ENCODE data around the gene HTRA1. TPM values are rescaled to one million over a fixed set of nuclear protein-coding genes. Genes with fewer than 3 reads are reported as not detected.

Gene HTRA1
- total RNA-seq, 4 donors from 2014 or later, result 14.2 to 23.2 (median 17.2) TPM

- Histone ChIP-seq H3K36me3 (no peaks in the 10 kb centered on the region), H3K4me1 (peaks cover 32 to 39% of the 10 kb centered on the region in 2 donors), H3K4me3 (no peak overlapping the region), H3K27me3 (no peaks in the 10 kb centered on the region), H3K9me3 (no peaks in the 10 kb centered on the region), H3K27ac (no peak overlapping the region)
- TF ChIP-seq CTCF (IDR thresholded peaks at IDR 0.05 in 4 of 5, conservative IDR thresholded peaks at IDR 0.05 in 1 of 5), result no peak
- TF ChIP-seq POLR2A (IDR thresholded peaks at IDR 0.05), result no peak
- ATAC-seq (no peak), DNase-seq (no peak)
- intact Hi-C loops (cut with DNase I; ENCODE audit: low total_unique reads) (loop anchor here (10.0 kb wide), 1 partner anchor 99 kb away; the partner anchor contains the start of gene DMBT1), in situ Hi-C loops (cut with MboI; ENCODE audit: low sequenced_read_pairs in 4 of 4) (no loop called here)
Measured at GRCh38 chr10:122465401-122466040, 4.2 kb downstream of the HTRA1 start.

- H3K36me3 ChIP-seq, result no peaks in the 10 kb centered on the region
- no peak overlapping the region for H3K27ac ChIP-seq
- H3K4me3 ChIP-seq, result no peak overlapping the region
- intact Hi-C loops (cut with DNase I; ENCODE audit: low total_unique reads) (loop anchor here (10.0 kb wide), 1 partner anchor 98 kb away; the partner anchor contains the start of gene DMBT1), in situ Hi-C loops (cut with MboI; ENCODE audit: low sequenced_read_pairs in 4 of 4) (no loop called here)
- TF ChIP-seq CTCF (IDR thresholded peaks at IDR 0.05 in 4 of 5, conservative IDR thresholded peaks at IDR 0.05 in 1 of 5) (no peak), POLR2A (IDR thresholded peaks at IDR 0.05) (no peak)
- DNase-seq (no peak), ATAC-seq (no peak)
- peaks cover 32 to 34% of the 10 kb centered on the region in 2 donors for H3K4me1 ChIP-seq
- no peaks in the 10 kb centered on the region for H3K9me3 ChIP-seq
- no peaks in the 10 kb centered on the region for H3K27me3 ChIP-seq
Measured at GRCh38 chr10:122466951-122467381, 5.6 kb downstream of the HTRA1 start.

- no peaks in the 10 kb centered on the region for H3K27me3 ChIP-seq
- H3K27ac ChIP-seq, result no peak overlapping the region
- H3K9me3 ChIP-seq, result no peaks in the 10 kb centered on the region
- TF ChIP-seq POLR2A (IDR thresholded peaks at IDR 0.05), result no peak
- no peak for TF ChIP-seq CTCF (IDR thresholded peaks at IDR 0.05 in 4 of 5, conservative IDR thresholded peaks at IDR 0.05 in 1 of 5)
- ATAC-seq (no peak), DNase-seq (no peak)
- in situ Hi-C loops (cut with MboI; ENCODE audit: low sequenced_read_pairs in 4 of 4), result no loop called here
- intact Hi-C loops (cut with DNase I; ENCODE audit: low total_unique reads), result loop anchor here (10.0 kb wide), 1 partner anchor 97 kb away; the partner anchor contains the start of gene DMBT1
- H3K4me1 ChIP-seq, result peaks cover 32 to 34% of the 10 kb centered on the region in 2 donors
- no peak overlapping the region for H3K4me3 ChIP-seq
- no peaks in the 10 kb centered on the region for H3K36me3 ChIP-seq
Measured at GRCh38 chr10:122467701-122468100, 6.3 kb downstream of the HTRA1 start.

- TF ChIP-seq POLR2A (IDR thresholded peaks at IDR 0.05), result no peak
- no peak for TF ChIP-seq CTCF (IDR thresholded peaks at IDR 0.05 in 4 of 5, conservative IDR thresholded peaks at IDR 0.05 in 1 of 5)
- ATAC-seq (peak; percentile 7 to 55), DNase-seq (no peak)
- Histone ChIP-seq H3K36me3 (no peaks in the 10 kb centered on the region), H3K4me1 (peaks cover 27 to 30% of the 10 kb centered on the region in 2 donors), H3K27ac (peak overlapping the region; percentile 56 to 70 (median 62)), H3K4me3 (no peak overlapping the region), H3K27me3 (no peaks in the 10 kb centered on the region), H3K9me3 (no peaks in the 10 kb centered on the region)
- in situ Hi-C loops (cut with MboI; ENCODE audit: low sequenced_read_pairs in 4 of 4) (no loop called here), intact Hi-C loops (cut with DNase I; ENCODE audit: low total_unique reads) (loop anchor here (10.0 kb wide), 1 partner anchor 96 kb away; the partner anchor contains the start of gene DMBT1)
Measured at GRCh38 chr10:122468307-122468925, 7.1 kb downstream of the HTRA1 start.
